GM12891 (cell line): ENCODE measurements around the gene TDP1.

Experiments
- PAX5 ChIP-seq: IDR thresholded peaks from 2 replicates; pipeline ENCODE4 v1.6.1; 2011; ENCODE audit warnings: low read length, moderate library complexity, mild to moderate bottlenecking; ENCODE audit not compliant: insufficient read depth, severe bottlenecking
- POLR2A ChIP-seq: IDR thresholded peaks from 2 replicates; pipeline ENCODE4 v1.6.1; 2011; ENCODE audit warnings: low read depth, low read length, control low read depth
- POLR2AphosphoS5 ChIP-seq: IDR thresholded peaks from 2 replicates; pipeline ENCODE4 v1.6.1; 2011; ENCODE audit warnings: low read depth, low read length, control low read depth
- POU2F2 ChIP-seq: IDR thresholded peaks from 2 replicates; pipeline ENCODE4 v1.6.1; 2011; ENCODE audit warnings: low read depth, mild to moderate bottlenecking, control low read depth, low read length, moderate library complexity
- SPI1 ChIP-seq: IDR thresholded peaks from 2 replicates; pipeline ENCODE4 v1.6.1; 2011; ENCODE audit warnings: low read depth, low read length, control low read depth
- TAF1 ChIP-seq: IDR thresholded peaks from 2 replicates; pipeline ENCODE4 v1.6.1; 2011; ENCODE audit warnings: low read depth, low read length, control low read depth

- TF ChIP-seq POLR2A = no peak
- no peak for TF ChIP-seq POLR2AphosphoS5
- no peak for TF ChIP-seq PAX5
- TF ChIP-seq TAF1 = no peak
- TF ChIP-seq SPI1 = no peak
- no peak for TF ChIP-seq POU2F2
Measured at GRCh38 chr14:90023176-90023896, 67.6 kb downstream of the TDP1 start.
